ENCODE measurements around the gene BSND.
"Not testable (repeated sequence)": the region's sequence is repeated elsewhere in the genome, so short reads cannot be mapped to it uniquely, and the experiment has no call there.

The BSND gene

GRCh38 chr1:55024163-55024562 is 25.4 kb downstream of the BSND start:
- not testable (repeated sequence) for DNase-seq

DNA sequence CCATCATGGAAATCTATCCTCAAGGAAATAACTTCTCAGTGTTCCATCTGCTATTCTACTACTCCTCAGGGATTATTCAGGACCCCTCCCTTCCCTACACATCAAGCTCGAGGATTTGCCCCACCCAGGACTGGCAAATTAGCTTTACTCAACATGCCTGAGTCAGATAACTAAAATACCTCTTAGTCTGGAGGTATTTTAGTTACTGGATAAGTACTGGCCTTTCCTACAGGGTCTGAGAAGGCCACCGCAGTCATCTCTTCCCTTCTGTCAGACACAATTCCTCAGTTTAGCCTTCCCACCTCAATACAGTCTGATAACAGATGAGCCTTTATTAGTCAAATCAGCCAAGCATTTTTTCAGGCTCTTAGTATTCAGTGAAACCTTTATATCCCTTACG is 27.9 kb downstream of the BSND start:
- not testable (repeated sequence) for DNase-seq

- not testable (repeated sequence) for DNase-seq
These were observed 32.4 kb downstream of the BSND start for GRCh38 chr1:55031098-55031497.

DNA sequence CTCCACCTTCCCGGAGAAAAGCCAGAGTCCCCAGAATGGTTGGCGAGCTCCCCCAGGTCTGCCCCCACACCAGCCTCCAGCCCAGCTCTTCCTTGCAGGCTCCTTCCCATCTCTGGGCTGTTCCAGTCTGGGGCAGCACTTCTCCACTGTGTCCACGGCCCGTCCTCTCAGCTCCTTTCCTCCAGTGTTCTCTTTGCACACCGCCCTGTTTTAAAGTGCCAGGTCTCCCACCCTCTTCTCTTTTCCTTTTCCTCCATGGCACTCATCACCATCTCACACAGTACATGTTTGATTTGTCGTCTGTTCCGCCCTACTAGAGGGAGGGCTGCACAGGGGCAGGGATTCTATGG is 34.5 kb downstream of the BSND start:
- no peak for DNase-seq

- DNase-seq = no peak
These were observed 35.9 kb downstream of the BSND start for GRCh38 chr1:55034476-55035133.

- peak; percentile 55 for DNase-seq
These were observed 37.2 kb downstream of the BSND start for GRCh38 chr1:55035904-55036303.

GRCh38 chr1:55037733-55038551 is 39.2 kb downstream of the BSND start:
- DNase-seq = no peak

DNA sequence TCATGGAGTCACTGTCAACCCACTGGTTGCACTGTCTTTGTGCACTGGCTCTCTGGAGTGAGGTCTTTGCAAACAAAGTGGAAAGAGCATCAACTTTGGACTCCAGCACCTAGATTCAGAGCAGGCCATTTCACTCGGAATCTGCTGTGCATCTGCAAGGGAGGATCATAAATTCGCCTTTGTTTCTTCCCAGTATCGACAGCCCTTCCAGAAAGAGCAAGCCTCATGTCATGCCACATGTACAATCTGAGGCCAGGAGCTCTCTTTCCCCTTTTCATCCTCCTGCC is 39.8 kb downstream of the BSND start:
- no peak for DNase-seq

GRCh38 chr1:55038974-55039341 is 40.2 kb downstream of the BSND start:
- DNase-seq = no peak

GRCh38 chr1:55039342-55040082 is 40.8 kb downstream of the BSND start, which contains the start of gene PCSK9:
TSS of gene PCSK9 (plus strand) at chr1:55039548. CDS start at chr1:55039838, 290 bp downstream.
- no peak for DNase-seq

DNA sequence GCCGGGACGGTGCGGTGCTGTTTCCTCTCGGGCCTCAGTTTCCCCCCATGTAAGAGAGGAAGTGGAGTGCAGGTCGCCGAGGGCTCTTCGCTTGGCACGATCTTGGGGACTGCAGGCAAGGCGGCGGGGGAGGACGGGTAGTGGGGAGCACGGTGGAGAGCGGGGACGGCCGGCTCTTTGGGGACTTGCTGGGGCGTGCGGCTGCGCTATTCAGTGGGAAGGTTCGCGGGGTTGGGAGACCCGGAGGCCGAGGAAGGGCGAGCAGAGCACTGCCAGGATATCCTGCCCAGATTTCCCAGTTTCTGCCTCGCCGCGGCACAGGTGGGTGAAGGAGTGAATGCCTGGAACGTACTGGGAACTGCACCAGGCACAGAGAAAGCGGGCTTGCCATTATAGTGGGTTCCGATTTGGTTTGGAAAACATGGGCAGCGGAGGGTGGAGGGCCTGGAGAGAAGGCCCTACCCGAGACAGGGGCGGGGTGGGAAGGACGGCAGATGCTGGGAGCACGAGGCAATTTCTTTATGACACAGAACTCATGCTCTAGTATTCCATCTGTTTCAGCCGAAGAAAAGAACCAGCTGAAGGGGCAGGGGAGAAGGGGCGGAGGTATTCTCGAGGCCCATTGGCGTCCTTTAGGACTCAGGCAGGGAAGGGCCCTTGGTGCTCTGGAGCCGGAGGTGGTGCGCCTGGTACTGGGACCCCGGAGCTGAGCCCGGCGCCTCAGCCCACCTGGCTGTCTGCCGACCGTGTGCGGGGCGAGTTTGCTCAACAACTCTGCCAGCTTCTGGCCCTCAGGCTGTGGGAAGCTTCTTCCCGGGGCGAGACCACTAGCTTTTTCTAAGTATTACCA is 41.6 kb downstream of the BSND start:
- DNase-seq = no peak

GRCh38 chr1:55040933-55041494 is 42.3 kb downstream of the BSND start:
- no peak for DNase-seq

DNA sequence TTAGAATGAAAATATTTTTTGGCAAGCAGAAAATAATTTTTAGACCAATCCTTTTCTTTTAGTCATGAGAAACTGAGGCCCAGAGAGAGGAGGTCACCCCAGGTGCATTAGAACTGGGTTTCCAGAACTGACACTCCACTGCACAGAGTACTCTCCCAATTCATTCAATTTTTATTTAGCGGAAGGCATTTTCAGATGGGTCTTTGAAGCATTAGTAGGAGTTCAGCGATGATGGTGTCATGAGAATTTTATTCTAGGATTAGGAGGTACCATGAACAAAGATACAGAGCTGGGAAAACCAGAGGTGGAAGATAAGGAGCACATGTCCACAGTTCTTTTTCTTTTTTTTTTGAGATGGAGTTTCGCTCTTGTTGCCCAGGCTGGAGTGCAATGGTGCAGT is 42.9 kb downstream of the BSND start:
- DNase-seq = no peak

GRCh38 chr1:55043011-55043410 is 44.3 kb downstream of the BSND start:
- DNase-seq = no peak

DNA sequence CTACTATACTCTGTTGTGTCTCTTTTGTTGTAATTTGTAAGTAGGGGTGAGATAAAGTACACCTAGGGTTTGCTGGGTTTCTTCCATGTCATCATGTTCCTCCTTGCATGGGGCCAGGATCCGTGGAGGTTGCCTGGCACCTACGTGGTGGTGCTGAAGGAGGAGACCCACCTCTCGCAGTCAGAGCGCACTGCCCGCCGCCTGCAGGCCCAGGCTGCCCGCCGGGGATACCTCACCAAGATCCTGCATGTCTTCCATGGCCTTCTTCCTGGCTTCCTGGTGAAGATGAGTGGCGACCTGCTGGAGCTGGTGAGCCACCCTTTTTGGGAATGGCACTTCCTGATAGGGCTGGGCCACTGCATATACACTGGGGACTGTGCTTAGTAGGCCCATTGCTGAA is 45.0 kb downstream of the BSND start:
- DNase-seq = no peak

DNA sequence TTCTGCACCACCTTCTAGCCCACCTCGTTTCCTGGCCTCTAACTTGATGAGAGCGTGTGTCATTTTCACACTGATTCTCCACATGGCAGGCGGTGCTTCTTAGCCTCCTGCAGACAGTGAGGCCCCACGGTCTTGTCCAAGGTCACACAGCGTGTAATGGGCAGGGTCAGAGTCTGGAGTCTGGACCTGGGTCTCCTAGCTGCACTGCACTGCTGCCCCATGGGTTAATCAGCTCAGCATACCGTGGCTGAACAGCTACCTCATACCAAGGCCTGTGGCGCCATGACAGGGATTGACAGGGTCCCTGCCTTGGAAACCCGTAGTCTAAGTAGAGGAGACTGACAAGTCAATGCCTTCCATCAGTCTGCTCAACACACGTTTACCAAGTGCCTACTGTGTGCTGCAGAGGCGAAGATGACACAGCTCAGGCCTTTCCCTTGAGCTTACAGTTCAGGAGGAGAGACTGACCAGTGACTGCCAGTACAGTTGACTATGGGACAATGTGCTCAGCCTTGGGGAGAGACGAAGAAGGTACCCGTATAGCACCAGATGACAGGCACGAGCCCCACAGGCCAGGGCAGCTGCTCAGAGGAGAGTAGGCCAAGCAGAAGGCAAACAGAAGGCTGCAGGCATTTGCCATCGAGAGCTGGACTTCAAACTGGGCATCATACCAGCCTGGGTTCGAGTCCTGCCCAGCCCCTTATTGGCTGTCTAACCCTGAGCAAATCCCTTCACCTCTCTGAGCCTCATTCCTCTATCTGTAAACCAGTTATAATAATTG is 46.1 kb downstream of the BSND start:
- no peak for DNase-seq

DNA sequence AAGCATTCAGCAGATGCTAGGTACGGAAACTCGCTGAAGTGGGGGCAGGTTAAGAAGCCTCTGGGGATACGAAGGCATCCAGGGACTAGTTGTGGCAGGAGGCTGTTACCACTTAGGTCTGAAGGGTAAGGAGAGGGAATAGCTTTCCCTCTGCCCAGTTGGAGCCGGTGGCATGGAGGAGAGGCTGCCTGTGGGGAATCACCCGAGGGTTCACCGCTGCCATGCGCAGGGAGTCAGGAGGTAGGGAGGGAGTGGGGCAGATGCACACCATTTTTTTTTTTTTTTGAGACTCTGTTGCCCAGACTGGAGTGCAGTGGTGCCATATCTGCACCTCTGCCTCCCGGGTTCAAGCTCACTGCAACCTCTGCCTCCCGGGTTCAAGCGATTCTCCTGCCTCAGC is 46.7 kb downstream of the BSND start:
- no peak for DNase-seq

DNA sequence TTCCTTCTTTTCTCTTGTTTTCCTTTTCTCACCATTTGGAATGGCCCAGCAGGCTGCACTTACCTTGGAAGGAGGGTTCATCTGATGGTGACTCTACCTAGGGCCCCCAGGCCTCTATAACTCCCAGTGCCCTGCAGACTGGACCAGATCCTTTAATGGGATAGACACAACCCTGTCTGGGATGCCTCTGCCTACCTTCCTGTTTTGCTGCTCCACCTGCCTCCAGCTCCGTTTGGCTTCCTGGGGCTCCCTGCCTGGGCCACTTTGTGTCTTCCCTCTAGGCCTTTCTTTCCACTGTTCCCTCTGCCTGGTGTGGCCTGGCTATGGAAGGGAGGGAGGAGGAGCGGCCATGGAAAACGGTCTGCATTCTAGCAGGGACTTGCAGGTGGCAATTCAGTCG is 48.1 kb downstream of the BSND start:
- DNase-seq = no peak

DNA sequence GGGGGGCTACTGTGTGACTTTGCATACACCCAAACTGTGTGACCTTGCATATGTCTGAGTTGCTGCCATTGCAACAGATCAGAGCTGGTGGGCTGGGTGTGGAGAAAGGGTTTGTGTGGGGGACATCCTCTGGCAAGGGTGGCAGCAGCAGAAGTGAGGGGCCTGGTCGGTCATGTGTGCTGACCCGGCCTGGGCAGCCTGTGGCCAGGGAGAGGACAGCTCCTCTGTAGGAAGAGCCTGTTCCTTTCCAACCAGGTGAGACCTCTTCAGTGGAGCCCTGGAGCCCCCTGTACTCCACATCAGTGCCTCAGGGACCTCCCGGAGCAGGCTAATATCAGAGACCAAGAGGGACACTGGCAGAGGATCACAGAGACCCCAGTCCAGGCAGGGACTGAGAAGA is 48.9 kb downstream of the BSND start:
- no peak for DNase-seq

- no peak for DNase-seq
These were observed 49.9 kb downstream of the BSND start for GRCh38 chr1:55048453-55049270.

DNA sequence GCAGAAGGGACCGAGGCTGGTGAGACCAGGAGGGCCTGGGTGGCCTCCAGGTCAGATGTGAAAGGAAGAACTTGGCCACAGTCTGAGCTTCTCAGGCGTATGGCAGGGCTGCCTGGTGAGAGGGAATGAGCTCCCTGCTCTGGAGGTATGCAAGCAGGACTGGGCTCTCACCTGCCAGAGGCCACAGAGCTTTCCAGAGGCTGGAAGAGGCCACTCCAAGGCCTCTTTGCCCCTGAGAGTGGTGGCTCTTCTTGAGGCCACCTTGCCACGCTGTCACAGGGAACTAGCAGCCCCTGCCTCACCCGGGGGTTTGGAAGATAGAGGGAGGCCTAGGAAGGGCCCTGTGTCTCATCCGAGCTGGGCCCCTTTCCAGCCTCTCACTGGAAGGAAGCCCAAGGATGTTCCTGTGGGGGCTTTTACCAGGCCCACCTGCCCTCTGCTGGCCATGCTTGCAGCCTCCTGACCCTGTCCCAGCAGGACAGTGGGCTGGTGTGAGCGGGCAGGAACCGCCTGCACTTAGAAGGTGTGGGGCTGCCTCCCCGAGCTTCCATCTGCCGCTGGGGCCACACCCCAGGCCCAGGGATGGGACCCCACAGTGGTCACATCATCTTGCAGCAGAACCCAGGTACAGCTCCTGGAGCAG is 50.7 kb downstream of the BSND start:
- DNase-seq = no peak

Data from suppressor macrophage treated with lipopolysaccharide for 4 hours (primary cell).